Large intestine (tissue), 3 donors: Measurements from ENCODE around the gene SUMO3. TPM values are rescaled to one million over a fixed set of nuclear protein-coding genes. Genes with fewer than 3 reads are reported as not detected.
"Not testable (repeated sequence)": the region's sequence is repeated elsewhere in the genome, so short reads cannot be mapped to it uniquely, and the experiment has no call there.

ENCODE experiments used
- DNase-seq, 2 donors: peaks; one replicate each; pipeline versions ENCODE4 v3.0.0 to v3.0.0-alpha.2; 2013
- H3K27ac ChIP-seq: one replicate; pipeline ENCODE4 v1.5.1; 2013; ENCODE audit warnings: low read length
- H3K27me3 ChIP-seq: 2 replicates; pipeline ENCODE4 v1.6.1; 2013; ENCODE audit warnings: low read length; ENCODE audit not compliant: control insufficient read depth, insufficient read depth
- H3K36me3 ChIP-seq: 2 replicates; pipeline ENCODE4 v1.6.1; 2013; ENCODE audit warnings: low read length; ENCODE audit not compliant: control insufficient read depth, insufficient read depth
- H3K4me1 ChIP-seq: one replicate; pipeline ENCODE4 v1.6.1; 2013; ENCODE audit warnings: low read length; ENCODE audit not compliant: control insufficient read depth, insufficient read depth
- H3K4me3 ChIP-seq: one replicate; pipeline ENCODE4 v1.5.1; 2013; ENCODE audit warnings: low read length
- H3K9me3 ChIP-seq: one replicate; pipeline ENCODE4 v1.6.1; 2013; ENCODE audit warnings: mild to moderate bottlenecking, low read depth, low read length, moderate library complexity; ENCODE audit not compliant: control insufficient read depth
- WGBS: methylation state at CpG from one replicate; pipeline ENCODE4 v1.1.5; 2013; ENCODE audit warnings: low lambda C conversion rate; ENCODE audit not compliant: insufficient coverage; 5-methylcytosine and 5-hydroxymethylcytosine counted together
- polyA plus RNA-seq: library from polyadenylated mRNA; unstranded; fragments of 120-200 nt; gene quantifications from one replicate; pipeline ENCODE4 v1.2.1, GENCODE V29; 2013

The SUMO3 gene
- polyA plus RNA-seq, 1 donor: 94.4 TPM

- no peak for DNase-seq
- Histone ChIP-seq H3K4me3 (no peak overlapping the region), H3K36me3 (no peaks in the 10 kb centered on the region), H3K9me3 (no peaks in the 10 kb centered on the region), H3K4me1 (peaks cover 2% of the 10 kb centered on the region), H3K27ac (no peak overlapping the region), H3K27me3 (peaks cover 2% of the 10 kb centered on the region)
- no CpG with 5 or more reads among the region's 30 CpGs for WGBS
Measured at GRCh38 chr21:44838039-44838895, 20.4 kb upstream of the SUMO3 start.

GRCh38 chr21:44837537-44837936, 19.7 kb upstream of the SUMO3 start:
- H3K4me1 ChIP-seq: peaks cover 2% of the 10 kb centered on the region
- no peak for DNase-seq
- no peaks in the 10 kb centered on the region for H3K36me3 ChIP-seq
- H3K9me3 ChIP-seq: no peaks in the 10 kb centered on the region
- no peak overlapping the region for H3K4me3 ChIP-seq
- peaks cover 2% of the 10 kb centered on the region for H3K27me3 ChIP-seq
- no peak overlapping the region for H3K27ac ChIP-seq
- 100% methylated on average over 1 of the region's 13 CpGs for WGBS

GRCh38 chr21:44836666-44837471, 19.0 kb upstream of the SUMO3 start:
- no CpG with 5 or more reads among the region's 37 CpGs for WGBS
- Histone ChIP-seq H3K36me3 (no peaks in the 10 kb centered on the region), H3K4me3 (no peak overlapping the region), H3K9me3 (no peaks in the 10 kb centered on the region), H3K27ac (no peak overlapping the region), H3K4me1 (peaks cover 2% of the 10 kb centered on the region), H3K27me3 (no peaks in the 10 kb centered on the region)
- peak; percentile 83 to 86 for DNase-seq

- no CpG with 5 or more reads among the region's 3 CpGs for whole genome bisulfite sequencing
- H3K4me3 ChIP-seq: no peak overlapping the region
- H3K9me3 ChIP-seq: no peaks in the 10 kb centered on the region
- no peak overlapping the region for H3K27ac ChIP-seq
- peaks cover 2% of the 10 kb centered on the region for H3K4me1 ChIP-seq
- no peak for DNase-seq
- no peaks in the 10 kb centered on the region for H3K36me3 ChIP-seq
- H3K27me3 ChIP-seq: no peaks in the 10 kb centered on the region
Measured at GRCh38 chr21:44836349-44836665, 18.4 kb upstream of the SUMO3 start.

GRCh38 chr21:44835647-44835973, 17.7 kb upstream of the SUMO3 start:
- WGBS: no CpG with 5 or more reads among the region's 8 CpGs
- no peak for DNase-seq
- Histone ChIP-seq H3K4me1 (peaks cover 2% of the 10 kb centered on the region), H3K36me3 (no peaks in the 10 kb centered on the region), H3K27ac (no peak overlapping the region), H3K27me3 (no peaks in the 10 kb centered on the region), H3K9me3 (no peaks in the 10 kb centered on the region), H3K4me3 (no peak overlapping the region)

GRCh38 chr21:44834951-44835646, 17.2 kb upstream of the SUMO3 start:
- Histone ChIP-seq H3K9me3 (no peaks in the 10 kb centered on the region), H3K4me1 (peaks cover 2% of the 10 kb centered on the region), H3K4me3 (no peak overlapping the region), H3K27me3 (no peaks in the 10 kb centered on the region), H3K27ac (no peak overlapping the region), H3K36me3 (no peaks in the 10 kb centered on the region)
- DNase-seq: no peak
- WGBS: no CpG with 5 or more reads among the region's 29 CpGs

GRCh38 chr21:44834231-44834950, 16.5 kb upstream of the SUMO3 start:
- Histone ChIP-seq H3K9me3 (no peaks in the 10 kb centered on the region), H3K27ac (no peak overlapping the region), H3K4me3 (no peak overlapping the region), H3K36me3 (no peaks in the 10 kb centered on the region), H3K4me1 (peaks cover 2% of the 10 kb centered on the region), H3K27me3 (no peaks in the 10 kb centered on the region)
- no peak for DNase-seq
- no CpG with 5 or more reads among the region's 26 CpGs for WGBS

GRCh38 chr21:44833663-44834062, 15.8 kb upstream of the SUMO3 start:
- Histone ChIP-seq H3K36me3 (no peaks in the 10 kb centered on the region), H3K4me3 (no peak overlapping the region), H3K27ac (no peak overlapping the region), H3K27me3 (no peaks in the 10 kb centered on the region), H3K4me1 (peaks cover 2% of the 10 kb centered on the region), H3K9me3 (peaks cover 2% of the 10 kb centered on the region)
- DNase-seq: no peak
- 88% methylated on average over 1 of the region's 5 CpGs for WGBS

- H3K27me3 ChIP-seq, H3K27ac ChIP-seq, H3K36me3 ChIP-seq, H3K9me3 ChIP-seq, H3K4me3 ChIP-seq, DNase-seq, H3K4me1 ChIP-seq: not testable (repeated sequence)
- 100% methylated on average over 2 of the region's 23 CpGs for WGBS
Measured at GRCh38 chr21:44832516-44833255, 14.8 kb upstream of the SUMO3 start.
